A549 (cell line): ENCODE results near the gene HNRNPK. TPM values are rescaled to one million over a fixed set of nuclear protein-coding genes. Genes with fewer than 3 reads are reported as not detected.
A peak's percentile ranks its signal among the peaks of the same experiment; 100 is the strongest.

Source experiments
- ATAC-seq, 2 experiments: fragments of 200-7000 bp in 1 of 2; fragments of >200 bp in 1 of 2; cut with Nextera tagmentation in 1 of 2; cut with Tn5 transposase in 1 of 2; 3 replicates each; pipeline versions ENCODE4 v1.8.0 to v1.9.1; 2018 to 2020; ENCODE audit warnings: mild to moderate bottlenecking in 1 of 2, moderate library complexity in 1 of 2
- CTCF ChIA-PET: fragments of 300-600 bp; sonication (Branson Sonifier 250); formaldehyde crosslinking; extraction: SDS; loops from one replicate; lab custom pipeline; 2021; ENCODE audit warnings: antibody characterized with exemption, inconsistent platforms; lab: Yijun Ruan, JAX
- POLR2A ChIA-PET: fragments of 350-600 bp; formaldehyde crosslinking; extraction: SDS; loops from one replicate; lab custom pipeline; 2021; ENCODE audit warnings: antibody characterized with exemption, inconsistent platforms; lab: Yijun Ruan, JAX
- DNase-seq, 2 experiments: peaks; one replicate each; pipeline versions ENCODE4 v3.0.0 to v3.0.0-alpha.2; 2011 to 2016; ENCODE audit warnings: low read depth in 1 of 2, low spot score in 1 of 2
- FAIRE-seq: peaks from 2 replicates; lab custom pipeline; 2011; peaks lifted over from hg19 to GRCh38; lab: Jason Lieb, UNC
- H3K27ac ChIP-seq, 2 experiments: fragments of >200 bp; sonication (Bioruptor Twin); formaldehyde crosslinking; 3 replicates each; pipeline ENCODE4 v1.5.1; 2016 to 2017
- H3K4me1 ChIP-seq: fragments of >200 bp; sonication (Bioruptor Twin); formaldehyde crosslinking; 3 replicates; pipeline ENCODE4 v1.6.1; 2016
- H3K4me2 ChIP-seq: fragments of >200 bp; sonication (Bioruptor Twin); formaldehyde crosslinking; 3 replicates; pipeline ENCODE4 v1.6.1; 2016
- H3K4me3 ChIP-seq: fragments of >200 bp; sonication (Bioruptor Twin); formaldehyde crosslinking; 3 replicates; pipeline ENCODE4 v1.5.1; 2016
- H3K9me3 ChIP-seq: fragments of >200 bp; sonication (Bioruptor Twin); formaldehyde crosslinking; 3 replicates; pipeline ENCODE4 v1.6.1; 2016
- CBX2 ChIP-seq: fragments of 200-600 bp; sonication (generic); IDR thresholded peaks from 2 replicates; pipeline ENCODE4 v1.6.1; 2016; ENCODE audit warnings: low read depth, mild to moderate bottlenecking, borderline replicate concordance
- CEBPB ChIP-seq, 2 experiments: fragments of >200 bp in 1 of 2; sonication (Bioruptor Twin) in 1 of 2; formaldehyde crosslinking in 1 of 2; IDR thresholded peaks; 2 replicates each; pipeline ENCODE4 v1.6.1; 2012 to 2016
- CHD4 ChIP-seq: fragments of 200-600 bp; sonication (generic); IDR thresholded peaks from 2 replicates; pipeline ENCODE4 v1.6.1; 2016; ENCODE audit warnings: antibody characterized with exemption, mild to moderate bottlenecking, borderline replicate concordance
- EP300 ChIP-seq, 2 experiments: fragments of >200 bp; sonication (Bioruptor Twin); formaldehyde crosslinking; IDR thresholded peaks; 2 replicates in 1 of 2; 3 replicates in 1 of 2; pipeline ENCODE4 v1.6.1; 2016 to 2017
- ESRRA ChIP-seq: fragments of 150-350 bp; IDR thresholded peaks from 2 replicates; pipeline ENCODE4 v1.6.1; 2014; ENCODE audit warnings: mild to moderate bottlenecking, low read length, borderline replicate concordance
- FOXS1 ChIP-seq: fragments of 250-450 bp; sonication (Bioruptor Pico); IDR thresholded peaks from 2 replicates; pipeline ENCODE4 v1.5.0; 2020; ENCODE audit warnings: mild to moderate bottlenecking, moderate library complexity
- HOXA7 ChIP-seq: fragments of 250-450 bp; sonication (Bioruptor Pico); IDR thresholded peaks from 2 replicates; pipeline ENCODE4 v1.5.0; 2020; ENCODE audit warnings: mild to moderate bottlenecking, moderate library complexity
- KDM1A ChIP-seq: fragments of 200-600 bp; sonication (generic); IDR thresholded peaks from 2 replicates; pipeline ENCODE4 v1.6.1; 2016; ENCODE audit warnings: low read depth, mild to moderate bottlenecking
- KDM5A ChIP-seq: fragments of 200-600 bp; sonication (generic); IDR thresholded peaks from 2 replicates; pipeline ENCODE4 v1.6.1; 2016; ENCODE audit warnings: antibody characterized with exemption, mild to moderate bottlenecking
- NFE2L2 ChIP-seq: fragments of 150-350 bp; conservative IDR thresholded peaks from 2 replicates; pipeline ENCODE4 v1.6.1; 2014; ENCODE audit warnings: low read length
- POLR2A ChIP-seq: IDR thresholded peaks from 2 replicates; pipeline ENCODE4 v1.6.1; 2012; ENCODE audit warnings: mild to moderate bottlenecking, low read length
- POLR2AphosphoS2 ChIP-seq: conservative IDR thresholded peaks from 2 replicates; pipeline ENCODE4 v1.6.1; 2012; ENCODE audit warnings: low read length, improper control_type of control experiment, inconsistent platforms
- RAD21 ChIP-seq, 2 experiments: fragments of >200 bp in 1 of 2; sonication (Bioruptor Twin) in 1 of 2; formaldehyde crosslinking in 1 of 2; IDR thresholded peaks in 1 of 2; conservative IDR thresholded peaks in 1 of 2; 2 replicates in 1 of 2; 3 replicates in 1 of 2; pipeline ENCODE4 v1.6.1; 2012 to 2018; ENCODE audit warnings: inconsistent platforms in 1 of 2
- RARB ChIP-seq: fragments of 250-450 bp; sonication (Bioruptor Pico); IDR thresholded peaks from 2 replicates; pipeline ENCODE4 v1.8.0; 2021; ENCODE audit warnings: mild to moderate bottlenecking, moderate library complexity
- RFX5 ChIP-seq: fragments of 450-650 bp; IDR thresholded peaks from 2 replicates; pipeline ENCODE4 v1.7.1; 2014; ENCODE audit warnings: antibody characterized with exemption, mild to moderate bottlenecking, moderate library complexity
- RNF2 ChIP-seq: fragments of 200-600 bp; sonication (generic); IDR thresholded peaks from 2 replicates; pipeline ENCODE4 v1.6.1; 2016; ENCODE audit warnings: low read depth, mild to moderate bottlenecking, antibody characterized with exemption, moderate library complexity, borderline replicate concordance
- SMC3 ChIP-seq: fragments of >200 bp; sonication (Bioruptor Twin); formaldehyde crosslinking; IDR thresholded peaks from 3 replicates; pipeline ENCODE4 v1.6.1; 2018; ENCODE audit warnings: inconsistent platforms
- ZFP36 ChIP-seq: fragments of 450-650 bp; IDR thresholded peaks from 2 replicates; pipeline ENCODE4 v1.6.1; 2014; ENCODE audit warnings: borderline replicate concordance; ENCODE audit not compliant: partially characterized antibody
- WGBS: methylation state at CpG from one replicate; pipeline ENCODE4 v1.1.6; 2017; ENCODE audit errors: missing lambda C conversion rate; 5-methylcytosine and 5-hydroxymethylcytosine counted together
- polyA plus RNA-seq, 4 experiments: library from polyadenylated mRNA; depleted of rRNA in 3 of 4; stranded (reverse); fragments of >200 nt; fragmentation: RNase III in 1 of 4; extraction: RNeasy Plus Mini Kit Qiagen cat#74134 plus additional on column Dnase treatment in 1 of 4; gene quantifications; 2 replicates in 3 of 4; 3 replicates in 1 of 4; pipeline ENCODE4 v1.2.3, GENCODE V29; 2011 to 2017
- TF ChIP-seq, protein P1 (sequence below): fragments of >200 bp; sonication (Bioruptor Twin); formaldehyde crosslinking; IDR thresholded peaks from 3 replicates; pipeline ENCODE4 v1.5.1; 2016
- TF ChIP-seq, protein P2 (sequence below): fragments of 150-350 bp; IDR thresholded peaks from 2 replicates; pipeline ENCODE4 v1.6.1; 2014; ENCODE audit warnings: low read depth, mild to moderate bottlenecking, low read length
- TF ChIP-seq, protein P3 (sequence below): IDR thresholded peaks from 2 replicates; pipeline ENCODE4 v1.6.1; 2012

Gene HNRNPK
- polyA plus RNA-seq, 2 of the 4 experiments (the other 2 are of a cell fraction): 682 to 699 TPM

- WGBS: 4% methylated on average over 1 of the region's 1 CpG
- ChIA-PET CTCF (interaction anchor here (0.6 to 3.8 kb wide), 23 partner anchors 9 to 378 kb away, joined by 3 to 60 read pairs (median 4); partner anchors contain the start of gene KIF27), POLR2A (interaction anchor here (1.4 kb wide), 1 partner anchor 17 kb away, joined by 6 read pairs; the partner anchor contains the start of gene KIF27)
- TF ChIP-seq RAD21 (conservative IDR thresholded peaks at IDR 0.05 in 1 of 2, IDR thresholded peaks at IDR 0.05 in 1 of 2) (peak; percentile 85 to 88), HOXA7 (CRISPR knock-in tag) (no peak), SMC3 (peak; percentile 77), KDM5A (no peak), CEBPB (IDR thresholded peaks at IDR 0.05) (0 out of 4 replicates have a peak, but pooled peaks of 1 of the 2 experiments have one; percentile 17)
- TF ChIP-seq, protein P1, sequence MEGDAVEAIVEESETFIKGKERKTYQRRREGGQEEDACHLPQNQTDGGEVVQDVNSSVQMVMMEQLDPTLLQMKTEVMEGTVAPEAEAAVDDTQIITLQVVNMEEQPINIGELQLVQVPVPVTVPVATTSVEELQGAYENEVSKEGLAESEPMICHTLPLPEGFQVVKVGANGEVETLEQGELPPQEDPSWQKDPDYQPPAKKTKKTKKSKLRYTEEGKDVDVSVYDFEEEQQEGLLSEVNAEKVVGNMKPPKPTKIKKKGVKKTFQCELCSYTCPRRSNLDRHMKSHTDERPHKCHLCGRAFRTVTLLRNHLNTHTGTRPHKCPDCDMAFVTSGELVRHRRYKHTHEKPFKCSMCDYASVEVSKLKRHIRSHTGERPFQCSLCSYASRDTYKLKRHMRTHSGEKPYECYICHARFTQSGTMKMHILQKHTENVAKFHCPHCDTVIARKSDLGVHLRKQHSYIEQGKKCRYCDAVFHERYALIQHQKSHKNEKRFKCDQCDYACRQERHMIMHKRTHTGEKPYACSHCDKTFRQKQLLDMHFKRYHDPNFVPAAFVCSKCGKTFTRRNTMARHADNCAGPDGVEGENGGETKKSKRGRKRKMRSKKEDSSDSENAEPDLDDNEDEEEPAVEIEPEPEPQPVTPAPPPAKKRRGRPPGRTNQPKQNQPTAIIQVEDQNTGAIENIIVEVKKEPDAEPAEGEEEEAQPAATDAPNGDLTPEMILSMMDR: peak; percentile 84
- no peak for FAIRE-seq
- Histone ChIP-seq H3K4me2 (no peak overlapping the region), H3K4me1 (peaks cover 23% of the 10 kb centered on the region; the same call in 2 of the 3 replicates), H3K4me3 (no peak overlapping the region), H3K9me3 (no peaks in the 10 kb centered on the region), H3K27ac (no peak overlapping the region)
- peak; percentile 84 to 86 for ATAC-seq
- peak; percentile 56 to 70 for DNase-seq
Measured at GRCh38 chr9:83937861-83938455, 42.1 kb downstream of the HNRNPK start.

- peaks cover 23% of the 10 kb centered on the region; the same call in 2 of the 3 replicates for H3K4me1 ChIP-seq
- TF ChIP-seq CBX2: no peak
- no peak for TF ChIP-seq ESRRA
- no peak for TF ChIP-seq RAD21 (conservative IDR thresholded peaks at IDR 0.05 in 1 of 2, IDR thresholded peaks at IDR 0.05 in 1 of 2)
- TF ChIP-seq RARB (CRISPR knock-in tag): no peak
- TF ChIP-seq, protein P2, sequence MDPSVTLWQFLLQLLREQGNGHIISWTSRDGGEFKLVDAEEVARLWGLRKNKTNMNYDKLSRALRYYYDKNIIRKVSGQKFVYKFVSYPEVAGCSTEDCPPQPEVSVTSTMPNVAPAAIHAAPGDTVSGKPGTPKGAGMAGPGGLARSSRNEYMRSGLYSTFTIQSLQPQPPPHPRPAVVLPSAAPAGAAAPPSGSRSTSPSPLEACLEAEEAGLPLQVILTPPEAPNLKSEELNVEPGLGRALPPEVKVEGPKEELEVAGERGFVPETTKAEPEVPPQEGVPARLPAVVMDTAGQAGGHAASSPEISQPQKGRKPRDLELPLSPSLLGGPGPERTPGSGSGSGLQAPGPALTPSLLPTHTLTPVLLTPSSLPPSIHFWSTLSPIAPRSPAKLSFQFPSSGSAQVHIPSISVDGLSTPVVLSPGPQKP: no peak
- no peak for TF ChIP-seq FOXS1 (CRISPR knock-in tag)
- TF ChIP-seq POLR2A: no peak
- no peak for TF ChIP-seq NFE2L2
- TF ChIP-seq KDM1A: no peak
- no peak for TF ChIP-seq EP300 (IDR thresholded peaks at IDR 0.05)
- no peak for TF ChIP-seq CHD4
- TF ChIP-seq RFX5: no peak
- no peak for TF ChIP-seq ZFP36
- TF ChIP-seq RNF2: no peak
- TF ChIP-seq, protein P3, sequence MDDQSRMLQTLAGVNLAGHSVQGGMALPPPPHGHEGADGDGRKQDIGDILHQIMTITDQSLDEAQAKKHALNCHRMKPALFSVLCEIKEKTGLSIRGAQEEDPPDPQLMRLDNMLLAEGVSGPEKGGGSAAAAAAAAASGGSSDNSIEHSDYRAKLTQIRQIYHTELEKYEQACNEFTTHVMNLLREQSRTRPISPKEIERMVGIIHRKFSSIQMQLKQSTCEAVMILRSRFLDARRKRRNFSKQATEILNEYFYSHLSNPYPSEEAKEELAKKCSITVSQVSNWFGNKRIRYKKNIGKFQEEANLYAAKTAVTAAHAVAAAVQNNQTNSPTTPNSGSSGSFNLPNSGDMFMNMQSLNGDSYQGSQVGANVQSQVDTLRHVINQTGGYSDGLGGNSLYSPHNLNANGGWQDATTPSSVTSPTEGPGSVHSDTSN: no peak
- TF ChIP-seq POLR2AphosphoS2: no peak
- DNase-seq: no peak
- no peaks in the 10 kb centered on the region for H3K9me3 ChIP-seq
- ChIA-PET CTCF (interaction anchor here (0.6 to 3.8 kb wide), 14 partner anchors 10 to 328 kb away, joined by 3 to 60 read pairs (median 4); partner anchors contain the start of gene KIF27), POLR2A (interaction anchor here (1.4 kb wide), 1 partner anchor 15 kb away, joined by 6 read pairs; the partner anchor contains the start of gene KIF27)
- FAIRE-seq: no peak
- ATAC-seq: no peak
- no peak overlapping the region for H3K4me2 ChIP-seq
- 85% methylated on average over 6 of the region's 6 CpGs for WGBS
- H3K27ac ChIP-seq: no peak overlapping the region
- no peak overlapping the region for H3K4me3 ChIP-seq
Measured at GRCh38 chr9:83936523-83936922, 43.5 kb downstream of the HNRNPK start.
